GM19240 (cell line): ENCODE data around the gene LRP8.

Experiments
- DNase-seq: peaks from one replicate; pipeline ENCODE4 v3.0.0; 2011; ENCODE audit warnings: low spot score; ENCODE audit not compliant: insufficient read length

The LRP8 gene

GRCh38 chr1:53328009-53328461 is at the start of gene LRP8:
TSS of gene LRP8 (minus strand) at chr1:53328070. CDS start at chr1:53327912, 158 bp downstream.
- peak; percentile 79 for DNase-seq

GRCh38 chr1:53377438-53377841 is 49.6 kb upstream of the LRP8 start:
- DNase-seq, result no peak

- no peak for DNase-seq
Measured at GRCh38 chr1:53376742-53377437, 49.0 kb upstream of the LRP8 start.

GRCh38 chr1:53376041-53376461 is 48.2 kb upstream of the LRP8 start:
- no peak for DNase-seq

GRCh38 chr1:53375440-53375839 is 47.6 kb upstream of the LRP8 start:
- no peak for DNase-seq

- no peak for DNase-seq
Measured at GRCh38 chr1:53373246-53373645, 45.4 kb upstream of the LRP8 start.

GRCh38 chr1:53372501-53372951 is 44.7 kb upstream of the LRP8 start:
- no peak for DNase-seq

- DNase-seq, result no peak
Measured at GRCh38 chr1:53371851-53372250, 44.0 kb upstream of the LRP8 start.

GRCh38 chr1:53371121-53371666 is 43.3 kb upstream of the LRP8 start:
- DNase-seq, result no peak

- no peak for DNase-seq
Measured at GRCh38 chr1:53370369-53370961, 42.6 kb upstream of the LRP8 start.

- DNase-seq, result no peak
Measured at GRCh38 chr1:53369761-53370160, 41.9 kb upstream of the LRP8 start.

- DNase-seq, result no peak
Measured at GRCh38 chr1:53369034-53369750, 41.3 kb upstream of the LRP8 start.

GRCh38 chr1:53368314-53369033 is 40.6 kb upstream of the LRP8 start:
- DNase-seq, result no peak

GRCh38 chr1:53367503-53368313 is 39.8 kb upstream of the LRP8 start:
- peak; percentile 88 for DNase-seq

GRCh38 chr1:53366901-53367502 is 39.1 kb upstream of the LRP8 start:
- DNase-seq, result no peak

- no peak for DNase-seq
Measured at GRCh38 chr1:53365437-53366063, 37.7 kb upstream of the LRP8 start.

- DNase-seq, result no peak
Measured at GRCh38 chr1:53362851-53363642, 35.2 kb upstream of the LRP8 start.

- DNase-seq, result no peak
Measured at GRCh38 chr1:53362270-53362669, 34.4 kb upstream of the LRP8 start.

GRCh38 chr1:53361541-53361961 is 33.7 kb upstream of the LRP8 start:
- no peak for DNase-seq
